ENCODE results near the gene PTPRD.

DNA sequence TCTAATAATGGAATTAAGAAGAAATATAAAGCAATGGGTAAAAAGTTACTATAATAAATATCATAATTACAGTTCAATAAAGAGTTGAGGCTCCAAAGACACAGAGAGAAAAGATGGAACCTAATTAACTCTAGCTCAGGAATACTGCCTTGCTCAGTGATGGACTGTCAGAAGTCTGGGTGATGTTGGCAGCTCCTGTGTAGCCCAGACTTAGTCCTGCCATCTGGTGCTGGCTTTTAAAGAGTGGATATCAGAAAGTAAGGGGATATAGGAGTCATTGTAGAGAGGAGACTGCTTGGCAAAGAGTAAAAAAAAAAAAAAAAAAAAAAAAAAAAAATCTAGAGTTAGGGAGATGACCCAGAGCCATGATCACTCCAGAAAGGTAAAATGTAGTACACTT lies 2261.4 kb downstream of the PTPRD start:
- TF ChIP-seq, protein P1, sequence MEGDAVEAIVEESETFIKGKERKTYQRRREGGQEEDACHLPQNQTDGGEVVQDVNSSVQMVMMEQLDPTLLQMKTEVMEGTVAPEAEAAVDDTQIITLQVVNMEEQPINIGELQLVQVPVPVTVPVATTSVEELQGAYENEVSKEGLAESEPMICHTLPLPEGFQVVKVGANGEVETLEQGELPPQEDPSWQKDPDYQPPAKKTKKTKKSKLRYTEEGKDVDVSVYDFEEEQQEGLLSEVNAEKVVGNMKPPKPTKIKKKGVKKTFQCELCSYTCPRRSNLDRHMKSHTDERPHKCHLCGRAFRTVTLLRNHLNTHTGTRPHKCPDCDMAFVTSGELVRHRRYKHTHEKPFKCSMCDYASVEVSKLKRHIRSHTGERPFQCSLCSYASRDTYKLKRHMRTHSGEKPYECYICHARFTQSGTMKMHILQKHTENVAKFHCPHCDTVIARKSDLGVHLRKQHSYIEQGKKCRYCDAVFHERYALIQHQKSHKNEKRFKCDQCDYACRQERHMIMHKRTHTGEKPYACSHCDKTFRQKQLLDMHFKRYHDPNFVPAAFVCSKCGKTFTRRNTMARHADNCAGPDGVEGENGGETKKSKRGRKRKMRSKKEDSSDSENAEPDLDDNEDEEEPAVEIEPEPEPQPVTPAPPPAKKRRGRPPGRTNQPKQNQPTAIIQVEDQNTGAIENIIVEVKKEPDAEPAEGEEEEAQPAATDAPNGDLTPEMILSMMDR (IDR thresholded peaks at IDR 0.05), result no peak
- TF ChIP-seq POLR2AphosphoS5 (IDR thresholded peaks at IDR 0.05; ENCODE audit: low read depth, low read length) (no peak), SIN3A (IDR thresholded peaks at IDR 0.05; ENCODE audit: borderline replicate concordance, insufficient read depth, low read depth, low read length) (no peak), TCF7L2 (IDR thresholded peaks at IDR 0.05; ENCODE audit: low read depth, low read length) (no peak)
- TF ChIP-seq, protein P2, sequence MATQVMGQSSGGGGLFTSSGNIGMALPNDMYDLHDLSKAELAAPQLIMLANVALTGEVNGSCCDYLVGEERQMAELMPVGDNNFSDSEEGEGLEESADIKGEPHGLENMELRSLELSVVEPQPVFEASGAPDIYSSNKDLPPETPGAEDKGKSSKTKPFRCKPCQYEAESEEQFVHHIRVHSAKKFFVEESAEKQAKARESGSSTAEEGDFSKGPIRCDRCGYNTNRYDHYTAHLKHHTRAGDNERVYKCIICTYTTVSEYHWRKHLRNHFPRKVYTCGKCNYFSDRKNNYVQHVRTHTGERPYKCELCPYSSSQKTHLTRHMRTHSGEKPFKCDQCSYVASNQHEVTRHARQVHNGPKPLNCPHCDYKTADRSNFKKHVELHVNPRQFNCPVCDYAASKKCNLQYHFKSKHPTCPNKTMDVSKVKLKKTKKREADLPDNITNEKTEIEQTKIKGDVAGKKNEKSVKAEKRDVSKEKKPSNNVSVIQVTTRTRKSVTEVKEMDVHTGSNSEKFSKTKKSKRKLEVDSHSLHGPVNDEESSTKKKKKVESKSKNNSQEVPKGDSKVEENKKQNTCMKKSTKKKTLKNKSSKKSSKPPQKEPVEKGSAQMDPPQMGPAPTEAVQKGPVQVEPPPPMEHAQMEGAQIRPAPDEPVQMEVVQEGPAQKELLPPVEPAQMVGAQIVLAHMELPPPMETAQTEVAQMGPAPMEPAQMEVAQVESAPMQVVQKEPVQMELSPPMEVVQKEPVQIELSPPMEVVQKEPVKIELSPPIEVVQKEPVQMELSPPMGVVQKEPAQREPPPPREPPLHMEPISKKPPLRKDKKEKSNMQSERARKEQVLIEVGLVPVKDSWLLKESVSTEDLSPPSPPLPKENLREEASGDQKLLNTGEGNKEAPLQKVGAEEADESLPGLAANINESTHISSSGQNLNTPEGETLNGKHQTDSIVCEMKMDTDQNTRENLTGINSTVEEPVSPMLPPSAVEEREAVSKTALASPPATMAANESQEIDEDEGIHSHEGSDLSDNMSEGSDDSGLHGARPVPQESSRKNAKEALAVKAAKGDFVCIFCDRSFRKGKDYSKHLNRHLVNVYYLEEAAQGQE (IDR thresholded peaks at IDR 0.05; ENCODE audit: insufficient read depth in 1 of 2, low read depth in 2 of 2, low read length in 1 of 2), result no peak
